ENCODE measurements around the gene ANKRD62. TPM values are rescaled to one million over a fixed set of nuclear protein-coding genes. Genes with fewer than 3 reads are reported as not detected.

ANKRD62 gene
- total RNA-seq, 1 experiment from 2014 or later, result not detected

GRCh38 chr18:12099160-12099559 is 5.5 kb downstream of the ANKRD62 start:
- Histone ChIP-seq H3K4me1 (ENCODE audit: control insufficient read depth, insufficient read depth, low read length) (no peaks in the 10 kb centered on the region), H3K4me3 (ENCODE audit: low read depth in 2 of 2, low read length in 2 of 2) (no peak overlapping the region), H3K9me3 (ENCODE audit: control insufficient read depth, insufficient read depth, low read depth, low read length) (no peaks in the 10 kb centered on the region), H3K27me3 (ENCODE audit: control insufficient read depth, insufficient read depth, low read length) (peaks cover 10% of the 10 kb centered on the region), H3K27ac (ENCODE audit: low read length) (no peak overlapping the region), H3K36me3 (ENCODE audit: control insufficient read depth, insufficient read depth, low read length) (no peaks in the 10 kb centered on the region)
- no peak for DNase-seq (ENCODE audit: low read depth, low spot score)
- intact Hi-C loops (cut with micrococcal nuclease; ENCODE audit: unreplicated experiment) (no loop called here), in situ Hi-C loops (cut with HindIII; ENCODE audit: low pct_unique_long_range_greater_than_20kb, low sequenced_read_pairs) (no loop called here)
- POLR2A ChIA-PET, result no interaction called here
- BruUV-seq (replicated peaks), result no TSS peak
- no peak for ATAC-seq
- TF ChIP-seq TCF7L2 (IDR thresholded peaks at IDR 0.05; ENCODE audit: low read depth, low read length), result no peak
- CTCF ChIA-PET, result interaction anchor here (0.6 kb wide), 1 partner anchor 139 kb away, joined by 3 read pairs; no protein-coding TSS in a partner anchor

- BruUV-seq (replicated peaks), result no TSS peak
- H3K9me3 ChIP-seq (ENCODE audit: control insufficient read depth, insufficient read depth, low read depth, low read length), result no peaks in the 10 kb centered on the region
- H3K36me3 ChIP-seq (ENCODE audit: control insufficient read depth, insufficient read depth, low read length), result no peaks in the 10 kb centered on the region; the same call in 1 of the 2 replicates
- DNase-seq (ENCODE audit: low read depth, low spot score) (no peak), ATAC-seq (no peak)
- H3K4me3 ChIP-seq (ENCODE audit: low read depth in 2 of 2, low read length in 2 of 2), result no peak overlapping the region
- in situ Hi-C loops (cut with HindIII; ENCODE audit: low pct_unique_long_range_greater_than_20kb, low sequenced_read_pairs), result no loop called here
- peaks cover 14% of the 10 kb centered on the region for H3K27me3 ChIP-seq (ENCODE audit: control insufficient read depth, insufficient read depth, low read length)
- ChIA-PET POLR2A (no interaction called here), CTCF (no interaction called here)
- intact Hi-C loops (cut with micrococcal nuclease; ENCODE audit: unreplicated experiment), result no loop called here
- TF ChIP-seq, protein P1, sequence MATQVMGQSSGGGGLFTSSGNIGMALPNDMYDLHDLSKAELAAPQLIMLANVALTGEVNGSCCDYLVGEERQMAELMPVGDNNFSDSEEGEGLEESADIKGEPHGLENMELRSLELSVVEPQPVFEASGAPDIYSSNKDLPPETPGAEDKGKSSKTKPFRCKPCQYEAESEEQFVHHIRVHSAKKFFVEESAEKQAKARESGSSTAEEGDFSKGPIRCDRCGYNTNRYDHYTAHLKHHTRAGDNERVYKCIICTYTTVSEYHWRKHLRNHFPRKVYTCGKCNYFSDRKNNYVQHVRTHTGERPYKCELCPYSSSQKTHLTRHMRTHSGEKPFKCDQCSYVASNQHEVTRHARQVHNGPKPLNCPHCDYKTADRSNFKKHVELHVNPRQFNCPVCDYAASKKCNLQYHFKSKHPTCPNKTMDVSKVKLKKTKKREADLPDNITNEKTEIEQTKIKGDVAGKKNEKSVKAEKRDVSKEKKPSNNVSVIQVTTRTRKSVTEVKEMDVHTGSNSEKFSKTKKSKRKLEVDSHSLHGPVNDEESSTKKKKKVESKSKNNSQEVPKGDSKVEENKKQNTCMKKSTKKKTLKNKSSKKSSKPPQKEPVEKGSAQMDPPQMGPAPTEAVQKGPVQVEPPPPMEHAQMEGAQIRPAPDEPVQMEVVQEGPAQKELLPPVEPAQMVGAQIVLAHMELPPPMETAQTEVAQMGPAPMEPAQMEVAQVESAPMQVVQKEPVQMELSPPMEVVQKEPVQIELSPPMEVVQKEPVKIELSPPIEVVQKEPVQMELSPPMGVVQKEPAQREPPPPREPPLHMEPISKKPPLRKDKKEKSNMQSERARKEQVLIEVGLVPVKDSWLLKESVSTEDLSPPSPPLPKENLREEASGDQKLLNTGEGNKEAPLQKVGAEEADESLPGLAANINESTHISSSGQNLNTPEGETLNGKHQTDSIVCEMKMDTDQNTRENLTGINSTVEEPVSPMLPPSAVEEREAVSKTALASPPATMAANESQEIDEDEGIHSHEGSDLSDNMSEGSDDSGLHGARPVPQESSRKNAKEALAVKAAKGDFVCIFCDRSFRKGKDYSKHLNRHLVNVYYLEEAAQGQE (IDR thresholded peaks at IDR 0.05; ENCODE audit: insufficient read depth in 1 of 2, low read depth in 2 of 2, low read length in 1 of 2), result no peak
- TF ChIP-seq, protein P2, sequence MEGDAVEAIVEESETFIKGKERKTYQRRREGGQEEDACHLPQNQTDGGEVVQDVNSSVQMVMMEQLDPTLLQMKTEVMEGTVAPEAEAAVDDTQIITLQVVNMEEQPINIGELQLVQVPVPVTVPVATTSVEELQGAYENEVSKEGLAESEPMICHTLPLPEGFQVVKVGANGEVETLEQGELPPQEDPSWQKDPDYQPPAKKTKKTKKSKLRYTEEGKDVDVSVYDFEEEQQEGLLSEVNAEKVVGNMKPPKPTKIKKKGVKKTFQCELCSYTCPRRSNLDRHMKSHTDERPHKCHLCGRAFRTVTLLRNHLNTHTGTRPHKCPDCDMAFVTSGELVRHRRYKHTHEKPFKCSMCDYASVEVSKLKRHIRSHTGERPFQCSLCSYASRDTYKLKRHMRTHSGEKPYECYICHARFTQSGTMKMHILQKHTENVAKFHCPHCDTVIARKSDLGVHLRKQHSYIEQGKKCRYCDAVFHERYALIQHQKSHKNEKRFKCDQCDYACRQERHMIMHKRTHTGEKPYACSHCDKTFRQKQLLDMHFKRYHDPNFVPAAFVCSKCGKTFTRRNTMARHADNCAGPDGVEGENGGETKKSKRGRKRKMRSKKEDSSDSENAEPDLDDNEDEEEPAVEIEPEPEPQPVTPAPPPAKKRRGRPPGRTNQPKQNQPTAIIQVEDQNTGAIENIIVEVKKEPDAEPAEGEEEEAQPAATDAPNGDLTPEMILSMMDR (IDR thresholded peaks at IDR 0.05), result no peak
- TF ChIP-seq SIN3A (IDR thresholded peaks at IDR 0.05; ENCODE audit: borderline replicate concordance, insufficient read depth, low read depth, low read length) (no peak), TCF7L2 (IDR thresholded peaks at IDR 0.05; ENCODE audit: low read depth, low read length) (no peak), POLR2AphosphoS5 (IDR thresholded peaks at IDR 0.05; ENCODE audit: low read depth, low read length) (no peak)
- H3K27ac ChIP-seq (ENCODE audit: low read length), result no peak overlapping the region
- no peaks in the 10 kb centered on the region for H3K4me1 ChIP-seq (ENCODE audit: control insufficient read depth, insufficient read depth, low read length)
Observed at GRCh38 chr18:12101266-12101665, 7.6 kb downstream of the ANKRD62 start.

DNA sequence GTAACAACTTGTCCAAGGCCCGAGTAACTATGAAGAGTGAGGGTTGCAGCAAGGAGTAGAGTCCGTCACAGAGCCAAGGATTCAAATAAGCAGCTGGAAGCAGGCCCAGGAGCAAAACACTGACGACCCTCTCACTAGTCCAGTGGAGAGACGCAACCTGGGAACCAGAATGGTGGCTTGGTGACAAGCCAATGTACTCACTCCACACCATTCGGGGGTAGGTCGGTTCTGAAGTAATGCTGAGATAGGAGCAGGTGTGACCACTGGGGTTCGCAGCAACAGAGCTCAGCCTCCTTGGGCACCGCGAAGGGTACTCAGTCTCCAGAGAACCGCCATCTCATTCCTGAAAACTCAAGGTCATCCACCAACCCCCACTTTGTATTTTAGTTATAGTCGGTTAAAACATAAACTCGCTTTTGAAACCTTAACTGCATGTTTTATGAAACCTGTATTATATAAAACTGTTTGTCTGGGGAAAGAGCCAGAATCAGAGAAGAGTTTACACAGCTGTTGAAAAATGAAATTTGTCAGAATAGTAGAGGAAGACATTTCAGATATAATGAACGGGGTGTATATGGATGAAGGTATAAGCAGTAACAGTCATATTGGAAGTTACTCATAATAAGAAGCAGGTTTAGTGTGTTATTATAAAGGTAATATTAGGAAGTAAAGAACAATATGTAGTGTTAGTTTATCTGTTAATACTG is 8.6 kb downstream of the ANKRD62 start:
- H3K9me3 ChIP-seq (ENCODE audit: control insufficient read depth, insufficient read depth, low read depth, low read length), result no peaks in the 10 kb centered on the region
- ChIA-PET POLR2A (no interaction called here), CTCF (no interaction called here)
- H3K4me1 ChIP-seq (ENCODE audit: control insufficient read depth, insufficient read depth, low read length), result no peaks in the 10 kb centered on the region
- BruUV-seq (replicated peaks), result no TSS peak
- no peak overlapping the region for H3K27ac ChIP-seq (ENCODE audit: low read length)
- no peaks in the 10 kb centered on the region; the same call in 1 of the 2 replicates for H3K36me3 ChIP-seq (ENCODE audit: control insufficient read depth, insufficient read depth, low read length)
- TF ChIP-seq POLR2AphosphoS5 (IDR thresholded peaks at IDR 0.05; ENCODE audit: low read depth, low read length) (no peak), SIN3A (IDR thresholded peaks at IDR 0.05; ENCODE audit: borderline replicate concordance, insufficient read depth, low read depth, low read length) (no peak), TCF7L2 (IDR thresholded peaks at IDR 0.05; ENCODE audit: low read depth, low read length) (no peak)
- TF ChIP-seq, protein P1 (IDR thresholded peaks at IDR 0.05; ENCODE audit: insufficient read depth in 1 of 2, low read depth in 2 of 2, low read length in 1 of 2), result no peak
- TF ChIP-seq, protein P2 (IDR thresholded peaks at IDR 0.05), result no peak
- in situ Hi-C loops (cut with HindIII; ENCODE audit: low pct_unique_long_range_greater_than_20kb, low sequenced_read_pairs), result no loop called here
- no peak overlapping the region for H3K4me3 ChIP-seq (ENCODE audit: low read depth in 2 of 2, low read length in 2 of 2)
- ATAC-seq (no peak), DNase-seq (ENCODE audit: low read depth, low spot score) (no peak)
- peaks cover 19% of the 10 kb centered on the region for H3K27me3 ChIP-seq (ENCODE audit: control insufficient read depth, insufficient read depth, low read length)
- intact Hi-C loops (cut with micrococcal nuclease; ENCODE audit: unreplicated experiment), result no loop called here

All from Panc1 (cell line).